GM10248 (cell line): ENCODE measurements around the gene PSMD13.

Source experiments
- CTCF ChIA-PET: fragments of 300-600 bp; sonication (Branson Sonifier 250); formaldehyde crosslinking; extraction: SDS; loops from one replicate; lab custom pipeline; 2021; ENCODE audit warnings: antibody characterized with exemption; lab: Yijun Ruan, JAX
- POLR2A ChIA-PET: fragments of 350-650 bp; sonication (Branson Sonifier 250); formaldehyde crosslinking; extraction: SDS; loops from one replicate; lab custom pipeline; 2020; ENCODE audit warnings: antibody characterized with exemption; lab: Yijun Ruan, JAX
- DNase-seq: peaks from one replicate; pipeline ENCODE4 v3.0.0; 2012; ENCODE audit errors: extremely low spot score
- TF ChIP-seq, protein P1 (sequence below): IDR thresholded peaks from 2 replicates; pipeline ENCODE4 v1.5.1; 2012; ENCODE audit warnings: mild to moderate bottlenecking, low read depth; ENCODE audit errors: extremely low read depth, missing control alignments, control extremely low read depth

PSMD13 gene

DNA sequence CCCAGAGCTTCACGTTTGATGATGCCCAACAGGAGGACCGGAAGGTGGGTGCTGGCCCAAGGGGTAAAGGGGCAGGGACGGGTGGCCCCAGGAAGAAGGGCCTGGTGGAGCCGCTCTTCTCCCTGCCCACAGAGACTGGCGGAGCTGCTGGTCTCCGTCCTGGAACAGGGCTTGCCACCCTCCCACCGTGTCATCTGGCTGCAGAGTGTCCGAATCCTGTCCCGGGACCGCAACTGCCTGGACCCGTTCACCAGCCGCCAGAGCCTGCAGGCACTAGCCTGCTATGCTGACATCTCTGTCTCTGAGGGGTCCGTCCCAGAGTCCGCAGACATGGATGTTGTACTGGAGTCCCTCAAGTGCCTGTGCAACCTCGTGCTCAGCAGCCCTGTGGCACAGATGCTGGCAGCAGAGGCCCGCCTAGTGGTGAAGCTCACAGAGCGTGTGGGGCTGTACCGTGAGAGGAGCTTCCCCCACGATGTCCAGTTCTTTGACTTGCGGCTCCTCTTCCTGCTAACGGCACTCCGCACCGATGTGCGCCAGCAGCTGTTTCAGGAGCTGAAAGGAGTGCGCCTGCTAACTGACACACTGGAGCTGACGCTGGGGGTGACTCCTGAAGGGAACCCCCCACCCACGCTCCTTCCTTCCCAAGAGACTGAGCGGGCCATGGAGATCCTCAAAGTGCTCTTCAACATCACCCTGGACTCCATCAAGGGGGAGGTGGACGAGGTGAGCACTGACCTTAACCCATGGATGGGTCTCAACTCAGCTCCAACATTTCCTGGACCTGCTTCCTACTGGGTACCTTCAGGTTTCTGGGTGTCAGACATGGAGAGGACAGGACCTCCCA, 27.3 kb upstream of the PSMD13 start:
- POLR2A ChIA-PET, result no interaction called here
- TF ChIP-seq, protein P1, sequence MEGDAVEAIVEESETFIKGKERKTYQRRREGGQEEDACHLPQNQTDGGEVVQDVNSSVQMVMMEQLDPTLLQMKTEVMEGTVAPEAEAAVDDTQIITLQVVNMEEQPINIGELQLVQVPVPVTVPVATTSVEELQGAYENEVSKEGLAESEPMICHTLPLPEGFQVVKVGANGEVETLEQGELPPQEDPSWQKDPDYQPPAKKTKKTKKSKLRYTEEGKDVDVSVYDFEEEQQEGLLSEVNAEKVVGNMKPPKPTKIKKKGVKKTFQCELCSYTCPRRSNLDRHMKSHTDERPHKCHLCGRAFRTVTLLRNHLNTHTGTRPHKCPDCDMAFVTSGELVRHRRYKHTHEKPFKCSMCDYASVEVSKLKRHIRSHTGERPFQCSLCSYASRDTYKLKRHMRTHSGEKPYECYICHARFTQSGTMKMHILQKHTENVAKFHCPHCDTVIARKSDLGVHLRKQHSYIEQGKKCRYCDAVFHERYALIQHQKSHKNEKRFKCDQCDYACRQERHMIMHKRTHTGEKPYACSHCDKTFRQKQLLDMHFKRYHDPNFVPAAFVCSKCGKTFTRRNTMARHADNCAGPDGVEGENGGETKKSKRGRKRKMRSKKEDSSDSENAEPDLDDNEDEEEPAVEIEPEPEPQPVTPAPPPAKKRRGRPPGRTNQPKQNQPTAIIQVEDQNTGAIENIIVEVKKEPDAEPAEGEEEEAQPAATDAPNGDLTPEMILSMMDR, result no peak
- no peak for DNase-seq
- CTCF ChIA-PET, result interaction anchor here (1.0 kb wide), 1 partner anchor 146 kb away, joined by 3 read pairs; no protein-coding TSS in a partner anchor

DNA sequence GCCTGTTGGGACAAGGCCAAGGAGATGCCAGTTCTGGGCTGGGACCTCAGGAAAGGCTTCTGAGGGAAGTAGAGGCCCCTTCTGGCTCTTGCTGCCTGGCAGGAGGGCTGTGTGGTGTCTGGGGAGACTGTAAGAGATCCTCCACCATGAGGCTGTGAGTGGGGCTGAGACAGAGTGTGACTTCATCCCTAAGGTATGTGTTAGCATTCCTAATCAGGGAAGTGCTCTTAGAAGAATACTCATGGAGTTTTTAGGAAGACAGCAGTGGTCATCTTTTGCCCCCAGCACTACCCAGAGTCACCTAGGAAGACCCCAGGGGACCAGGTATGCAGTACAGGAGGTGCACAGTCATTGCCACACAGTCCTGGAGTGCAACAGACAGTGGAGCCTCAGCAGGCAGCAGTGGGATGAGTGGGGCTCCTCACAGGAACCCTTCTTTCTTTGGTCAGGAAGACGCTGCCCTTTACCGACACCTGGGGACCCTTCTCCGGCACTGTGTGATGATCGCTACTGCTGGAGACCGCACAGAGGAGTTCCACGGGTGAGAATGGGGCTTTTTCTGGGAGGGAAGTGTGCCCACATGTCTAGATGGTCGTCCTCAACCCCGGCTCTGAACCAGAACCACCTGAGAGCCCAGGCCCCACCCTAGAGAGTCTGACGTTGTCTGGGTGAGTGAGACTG, 26.5 kb upstream of the PSMD13 start:
- ChIA-PET POLR2A (no interaction called here), CTCF (no interaction called here)
- TF ChIP-seq, protein P1, result no peak
- no peak for DNase-seq

DNA sequence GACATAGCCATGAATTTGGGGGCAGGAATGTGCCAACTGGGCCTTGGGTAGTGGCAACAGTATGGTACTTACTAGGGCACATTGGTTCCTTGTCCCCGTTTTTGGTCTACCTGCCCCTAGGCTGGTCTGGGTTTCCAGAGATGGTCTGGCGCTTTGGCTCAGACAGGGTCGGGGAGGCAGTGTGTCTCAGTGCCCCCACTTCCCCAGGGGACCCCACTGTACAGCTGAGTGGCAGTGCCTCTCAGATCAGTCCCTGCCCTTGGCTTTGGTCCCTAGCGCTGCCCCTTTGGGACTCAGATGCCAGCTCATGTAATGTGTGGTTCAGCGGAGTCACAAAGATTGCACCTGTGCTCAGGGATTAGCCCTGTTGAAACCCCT, 26.0 kb upstream of the PSMD13 start:
- DNase-seq, result no peak
- ChIA-PET CTCF (no interaction called here), POLR2A (no interaction called here)
- TF ChIP-seq, protein P1, result no peak

DNA sequence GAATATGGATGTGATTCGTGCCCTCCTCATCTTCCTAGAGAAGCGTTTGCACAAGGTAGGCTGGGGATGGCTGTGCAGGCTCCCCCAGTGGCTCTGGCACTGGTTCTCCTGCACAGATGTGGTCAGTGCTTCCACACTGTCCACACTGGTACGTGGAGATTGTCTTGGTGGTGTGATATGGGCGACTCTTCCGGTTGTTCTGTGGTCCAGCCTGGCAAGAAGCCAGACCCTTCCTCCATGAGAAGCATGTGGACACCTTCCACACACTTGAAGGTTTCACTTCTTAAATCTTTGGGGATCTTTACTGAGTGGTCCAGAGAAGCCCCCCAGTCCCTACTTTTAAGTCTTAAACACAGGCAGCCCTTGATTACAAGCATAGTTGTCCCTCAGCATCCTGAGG, 25.5 kb upstream of the PSMD13 start:
- POLR2A ChIA-PET, result no interaction called here
- CTCF ChIA-PET, result interaction anchor here (1.0 to 1.7 kb wide), 2 partner anchors 10 to 39 kb away, joined by 3 to 6 read pairs; no protein-coding TSS in a partner anchor
- DNase-seq, result no peak
- TF ChIP-seq, protein P1, result no peak

DNA sequence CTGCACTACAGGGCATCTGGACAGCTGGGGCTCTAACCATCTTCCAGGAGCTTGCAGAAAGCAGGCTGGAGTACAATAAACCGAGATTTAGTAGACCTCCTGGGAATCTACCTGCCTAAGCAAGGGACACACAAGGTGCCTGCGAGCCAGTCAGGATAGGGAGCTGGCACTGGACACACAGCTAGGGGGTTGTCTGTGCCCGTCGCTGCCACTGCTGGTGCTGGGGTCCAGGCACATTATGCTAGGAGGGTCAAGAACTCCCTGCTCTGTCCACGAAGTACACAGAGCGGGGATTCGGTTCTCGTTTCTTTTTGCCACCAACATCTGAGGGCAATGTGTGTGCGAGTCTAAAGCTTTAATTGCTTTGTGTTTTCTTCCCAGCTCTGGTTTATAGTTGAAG, 25.0 kb upstream of the PSMD13 start:
- TF ChIP-seq, protein P1, result no peak
- no peak for DNase-seq
- POLR2A ChIA-PET, result no interaction called here
- CTCF ChIA-PET, result interaction anchor here (1.0 to 1.9 kb wide), 3 partner anchors 10 to 46 kb away, joined by 3 to 6 read pairs (median 4); no protein-coding TSS in a partner anchor
